Panc1 (cell line): ENCODE data around the gene TIA1.

ENCODE experiments used
- CTCF ChIP-seq: fragments of 450-650 bp; IDR thresholded peaks from 2 replicates; pipeline ENCODE4 v1.5.1; 2017; ENCODE audit warnings: mild to moderate bottlenecking
- SIN3A ChIP-seq: IDR thresholded peaks from 2 replicates; pipeline ENCODE4 v1.6.1; 2012; ENCODE audit warnings: low read depth, mild to moderate bottlenecking, low read length, moderate library complexity, borderline replicate concordance; ENCODE audit not compliant: insufficient read depth
- TF ChIP-seq, protein P1 (sequence below), 2 experiments: IDR thresholded peaks; 2 replicates each; pipeline ENCODE4 v1.6.1; 2011 to 2012; ENCODE audit warnings: low read depth in 2 of 2, control low read depth in 1 of 2, low read length in 1 of 2, mild to moderate bottlenecking in 1 of 2, moderate library complexity in 1 of 2; ENCODE audit not compliant: insufficient read depth in 1 of 2

- no peak for TF ChIP-seq CTCF
- TF ChIP-seq SIN3A = no peak
- TF ChIP-seq, protein P1, sequence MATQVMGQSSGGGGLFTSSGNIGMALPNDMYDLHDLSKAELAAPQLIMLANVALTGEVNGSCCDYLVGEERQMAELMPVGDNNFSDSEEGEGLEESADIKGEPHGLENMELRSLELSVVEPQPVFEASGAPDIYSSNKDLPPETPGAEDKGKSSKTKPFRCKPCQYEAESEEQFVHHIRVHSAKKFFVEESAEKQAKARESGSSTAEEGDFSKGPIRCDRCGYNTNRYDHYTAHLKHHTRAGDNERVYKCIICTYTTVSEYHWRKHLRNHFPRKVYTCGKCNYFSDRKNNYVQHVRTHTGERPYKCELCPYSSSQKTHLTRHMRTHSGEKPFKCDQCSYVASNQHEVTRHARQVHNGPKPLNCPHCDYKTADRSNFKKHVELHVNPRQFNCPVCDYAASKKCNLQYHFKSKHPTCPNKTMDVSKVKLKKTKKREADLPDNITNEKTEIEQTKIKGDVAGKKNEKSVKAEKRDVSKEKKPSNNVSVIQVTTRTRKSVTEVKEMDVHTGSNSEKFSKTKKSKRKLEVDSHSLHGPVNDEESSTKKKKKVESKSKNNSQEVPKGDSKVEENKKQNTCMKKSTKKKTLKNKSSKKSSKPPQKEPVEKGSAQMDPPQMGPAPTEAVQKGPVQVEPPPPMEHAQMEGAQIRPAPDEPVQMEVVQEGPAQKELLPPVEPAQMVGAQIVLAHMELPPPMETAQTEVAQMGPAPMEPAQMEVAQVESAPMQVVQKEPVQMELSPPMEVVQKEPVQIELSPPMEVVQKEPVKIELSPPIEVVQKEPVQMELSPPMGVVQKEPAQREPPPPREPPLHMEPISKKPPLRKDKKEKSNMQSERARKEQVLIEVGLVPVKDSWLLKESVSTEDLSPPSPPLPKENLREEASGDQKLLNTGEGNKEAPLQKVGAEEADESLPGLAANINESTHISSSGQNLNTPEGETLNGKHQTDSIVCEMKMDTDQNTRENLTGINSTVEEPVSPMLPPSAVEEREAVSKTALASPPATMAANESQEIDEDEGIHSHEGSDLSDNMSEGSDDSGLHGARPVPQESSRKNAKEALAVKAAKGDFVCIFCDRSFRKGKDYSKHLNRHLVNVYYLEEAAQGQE (IDR thresholded peaks at IDR 0.05; ENCODE audit: insufficient read depth in 1 of 2, low read depth in 2 of 2, low read length in 1 of 2) = no peak
These were observed 46.6 kb downstream of the TIA1 start for GRCh38 chr2:70201831-70202230.
